ENCODE measurements around the gene CBX4. TPM values are rescaled to one million over a fixed set of nuclear protein-coding genes. Genes with fewer than 3 reads are reported as not detected.

The CBX4 gene
- total RNA-seq, 4 donors from 2014 or later: 5.6 to 17.2 (median 13.5) TPM

GRCh38 chr17:79792984-79793923, 46.0 kb downstream of the CBX4 start:
- no peak for TF ChIP-seq POLR2A (IDR thresholded peaks at IDR 0.05)
- TF ChIP-seq, protein P1, sequence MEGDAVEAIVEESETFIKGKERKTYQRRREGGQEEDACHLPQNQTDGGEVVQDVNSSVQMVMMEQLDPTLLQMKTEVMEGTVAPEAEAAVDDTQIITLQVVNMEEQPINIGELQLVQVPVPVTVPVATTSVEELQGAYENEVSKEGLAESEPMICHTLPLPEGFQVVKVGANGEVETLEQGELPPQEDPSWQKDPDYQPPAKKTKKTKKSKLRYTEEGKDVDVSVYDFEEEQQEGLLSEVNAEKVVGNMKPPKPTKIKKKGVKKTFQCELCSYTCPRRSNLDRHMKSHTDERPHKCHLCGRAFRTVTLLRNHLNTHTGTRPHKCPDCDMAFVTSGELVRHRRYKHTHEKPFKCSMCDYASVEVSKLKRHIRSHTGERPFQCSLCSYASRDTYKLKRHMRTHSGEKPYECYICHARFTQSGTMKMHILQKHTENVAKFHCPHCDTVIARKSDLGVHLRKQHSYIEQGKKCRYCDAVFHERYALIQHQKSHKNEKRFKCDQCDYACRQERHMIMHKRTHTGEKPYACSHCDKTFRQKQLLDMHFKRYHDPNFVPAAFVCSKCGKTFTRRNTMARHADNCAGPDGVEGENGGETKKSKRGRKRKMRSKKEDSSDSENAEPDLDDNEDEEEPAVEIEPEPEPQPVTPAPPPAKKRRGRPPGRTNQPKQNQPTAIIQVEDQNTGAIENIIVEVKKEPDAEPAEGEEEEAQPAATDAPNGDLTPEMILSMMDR (IDR thresholded peaks at IDR 0.05): no peak
- intact Hi-C loops (cut with DNase I): no loop called here
- no peak overlapping the region for H3K4me3 ChIP-seq (replicated peaks in 1 of 3)
- no peak for DNase-seq
- no peaks in the 10 kb centered on the region for H3K9me3 ChIP-seq
- no peaks in the 10 kb centered on the region for H3K36me3 ChIP-seq
- H3K27me3 ChIP-seq: peaks cover 43% of the 10 kb centered on the region
- H3K4me1 ChIP-seq: peaks cover 17 to 24% of the 10 kb centered on the region in 2 donors
- WGBS, 2 donors: 60 to 64% methylated on average over 47 to 63 of the region's 63 CpGs
- no peak overlapping the region for H3K27ac ChIP-seq

DNA sequence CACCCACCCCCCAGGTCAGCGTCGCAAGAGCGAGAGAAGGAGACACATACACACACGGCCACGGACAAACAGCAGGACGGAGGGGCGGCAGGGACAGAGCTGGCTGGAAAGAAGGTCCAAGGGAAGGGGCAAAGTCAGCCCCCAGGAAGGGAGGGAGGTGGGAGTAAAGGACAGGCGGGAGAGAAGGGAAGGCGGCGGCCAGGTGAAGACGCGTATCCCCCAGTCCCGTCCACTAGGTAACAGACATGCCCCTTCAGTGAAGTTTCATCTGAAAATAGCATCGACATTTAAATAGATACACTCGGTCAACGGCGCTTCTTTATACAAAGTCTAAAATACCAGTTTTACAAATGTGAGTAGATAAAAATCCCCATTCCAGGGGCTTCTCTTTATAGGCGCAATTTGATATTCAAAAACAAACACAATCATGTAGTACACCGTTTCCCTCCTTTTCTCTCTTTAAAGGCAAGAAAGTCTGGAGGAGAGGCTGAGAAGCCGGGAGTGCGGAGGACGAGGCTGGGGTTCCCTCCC, 46.8 kb downstream of the CBX4 start:
- Histone ChIP-seq H3K4me1 (peaks cover 10 to 16% of the 10 kb centered on the region in 2 donors), H3K4me3 (replicated peaks in 1 of 3) (no peak overlapping the region), H3K36me3 (no peaks in the 10 kb centered on the region), H3K27ac (no peak overlapping the region), H3K9me3 (no peaks in the 10 kb centered on the region), H3K27me3 (peaks cover 37% of the 10 kb centered on the region)
- intact Hi-C loops (cut with DNase I): no loop called here
- WGBS, 2 donors: 26 to 34% methylated on average over 22 of the region's 22 CpGs
- no peak for DNase-seq
- TF ChIP-seq, protein P1 (IDR thresholded peaks at IDR 0.05): no peak
- no peak for TF ChIP-seq POLR2A (IDR thresholded peaks at IDR 0.05)

- Histone ChIP-seq H3K9me3 (no peaks in the 10 kb centered on the region), H3K4me3 (replicated peaks in 1 of 3) (no peak overlapping the region), H3K27ac (no peak overlapping the region), H3K27me3 (peaks cover 37% of the 10 kb centered on the region), H3K36me3 (no peaks in the 10 kb centered on the region), H3K4me1 (peaks cover 10 to 16% of the 10 kb centered on the region in 2 donors)
- DNase-seq: no peak
- no peak for TF ChIP-seq POLR2A (IDR thresholded peaks at IDR 0.05)
- TF ChIP-seq, protein P1 (IDR thresholded peaks at IDR 0.05): no peak
- intact Hi-C loops (cut with DNase I): no loop called here
- 8 to 13% methylated on average over 23 to 26 of the region's 26 CpGs for WGBS, 2 donors
Measured at GRCh38 chr17:79791735-79792161, 47.5 kb downstream of the CBX4 start.

GRCh38 chr17:79790805-79791734, 48.2 kb downstream of the CBX4 start:
- H3K27me3 ChIP-seq: peaks cover 37% of the 10 kb centered on the region
- no peak overlapping the region for H3K4me3 ChIP-seq (replicated peaks in 1 of 3)
- no peaks in the 10 kb centered on the region for H3K9me3 ChIP-seq
- WGBS, 2 donors: 2 to 3% methylated on average over 13 to 15 of the region's 68 CpGs
- no peak for TF ChIP-seq POLR2A (IDR thresholded peaks at IDR 0.05)
- TF ChIP-seq, protein P1 (IDR thresholded peaks at IDR 0.05): no peak
- H3K27ac ChIP-seq: no peak overlapping the region
- peaks cover 6 to 12% of the 10 kb centered on the region in 2 donors for H3K4me1 ChIP-seq
- intact Hi-C loops (cut with DNase I): no loop called here
- no peaks in the 10 kb centered on the region for H3K36me3 ChIP-seq
- no peak for DNase-seq

All from thyroid gland (tissue), 4 donors.